HG03175 (cell line): Measurements from ENCODE around the gene ACOT7.
"Not testable (repeated sequence)": the region's sequence is repeated elsewhere in the genome, so short reads cannot be mapped to it uniquely, and the experiment has no call there.

Source experiments
- ATAC-seq: cut with Tn5 transposase; IDR thresholded peaks from one replicate; pipeline ENCODE4 v1.9.1; 2021; ENCODE audit warnings: mild to moderate bottlenecking, moderate library complexity; ENCODE audit not compliant: unreplicated experiment

The ACOT7 gene

DNA sequence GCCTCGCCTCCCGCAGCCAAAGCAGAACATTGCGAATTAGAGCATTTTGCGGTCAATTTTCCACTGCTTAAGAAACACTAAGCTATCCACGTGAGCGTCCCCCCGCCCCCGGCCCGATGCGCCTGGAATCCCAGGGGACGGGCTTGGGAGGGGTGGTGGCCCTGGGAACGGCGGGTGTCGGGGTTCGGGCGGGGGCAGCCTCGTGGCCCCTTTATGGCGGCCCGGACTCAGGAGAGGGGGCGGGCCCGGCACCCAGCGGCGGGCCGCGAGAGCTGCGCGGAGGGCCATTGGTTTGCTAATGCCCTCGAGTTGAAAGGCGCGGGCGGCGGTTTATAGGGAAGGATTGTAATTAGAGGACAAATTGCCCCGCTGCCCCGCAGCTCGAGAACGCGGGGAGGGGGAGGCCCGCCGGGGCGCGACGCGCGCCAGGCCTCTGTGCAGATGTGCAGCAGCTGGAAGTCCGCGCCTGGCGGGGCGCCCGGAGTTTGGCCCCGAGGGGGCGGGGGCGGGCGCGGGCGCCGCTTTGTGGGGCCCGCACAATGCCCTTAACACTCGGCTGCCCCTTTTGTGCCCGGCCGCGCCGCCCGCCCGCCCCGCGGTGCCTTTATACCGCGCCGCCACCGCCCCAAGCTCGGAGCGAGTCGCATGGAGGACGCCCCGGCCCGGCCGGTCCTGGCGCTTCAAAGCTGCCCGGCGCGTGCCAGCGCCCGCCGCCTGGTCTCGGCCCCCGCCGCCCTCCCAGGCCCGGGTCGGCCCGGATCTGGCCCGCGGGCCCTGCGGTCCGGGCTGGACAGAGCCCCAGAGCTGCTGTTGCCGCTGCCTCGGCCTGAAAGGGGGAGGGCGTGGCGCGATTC, 151.5 kb downstream of the ACOT7 start:
- ATAC-seq, result no peak

DNA sequence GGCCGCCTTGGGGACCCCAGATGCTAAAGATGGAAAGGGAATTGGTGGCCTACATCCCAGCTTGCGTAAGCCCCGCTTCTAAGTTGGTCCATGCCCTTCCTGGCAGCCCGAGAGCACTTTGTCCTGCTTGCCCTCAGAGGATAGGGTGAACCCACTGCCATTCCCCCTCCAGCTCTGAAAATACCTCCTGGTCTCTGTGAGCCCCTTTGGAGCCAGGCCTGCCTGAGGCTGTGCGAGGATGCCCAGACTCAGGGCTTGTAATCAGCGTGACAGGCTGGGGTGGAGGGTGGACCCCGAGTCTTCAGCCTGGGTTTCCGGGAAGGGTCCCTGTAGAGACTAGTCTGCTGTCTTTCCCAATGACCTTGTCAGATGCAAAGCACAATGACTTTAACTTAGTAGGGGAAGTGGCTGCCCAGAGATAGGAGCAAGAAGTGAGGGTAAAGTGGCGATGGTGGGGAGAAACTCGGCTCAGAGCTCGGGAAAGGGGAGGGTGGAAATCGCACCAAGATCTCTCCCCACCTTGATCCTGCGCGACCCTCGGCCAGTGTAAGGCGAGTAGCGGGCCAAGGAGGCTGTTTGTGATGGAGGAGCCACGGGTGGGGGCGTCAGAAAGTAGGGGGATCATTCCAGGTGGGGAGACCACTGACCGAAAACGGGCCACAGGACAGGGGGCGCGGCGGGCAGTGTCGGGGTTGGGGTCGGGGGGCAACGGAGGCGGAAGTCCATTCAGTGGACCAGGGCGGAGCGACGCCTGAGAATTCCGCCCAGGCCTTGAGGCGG, 152.3 kb downstream of the ACOT7 start:
- no peak for ATAC-seq

DNA sequence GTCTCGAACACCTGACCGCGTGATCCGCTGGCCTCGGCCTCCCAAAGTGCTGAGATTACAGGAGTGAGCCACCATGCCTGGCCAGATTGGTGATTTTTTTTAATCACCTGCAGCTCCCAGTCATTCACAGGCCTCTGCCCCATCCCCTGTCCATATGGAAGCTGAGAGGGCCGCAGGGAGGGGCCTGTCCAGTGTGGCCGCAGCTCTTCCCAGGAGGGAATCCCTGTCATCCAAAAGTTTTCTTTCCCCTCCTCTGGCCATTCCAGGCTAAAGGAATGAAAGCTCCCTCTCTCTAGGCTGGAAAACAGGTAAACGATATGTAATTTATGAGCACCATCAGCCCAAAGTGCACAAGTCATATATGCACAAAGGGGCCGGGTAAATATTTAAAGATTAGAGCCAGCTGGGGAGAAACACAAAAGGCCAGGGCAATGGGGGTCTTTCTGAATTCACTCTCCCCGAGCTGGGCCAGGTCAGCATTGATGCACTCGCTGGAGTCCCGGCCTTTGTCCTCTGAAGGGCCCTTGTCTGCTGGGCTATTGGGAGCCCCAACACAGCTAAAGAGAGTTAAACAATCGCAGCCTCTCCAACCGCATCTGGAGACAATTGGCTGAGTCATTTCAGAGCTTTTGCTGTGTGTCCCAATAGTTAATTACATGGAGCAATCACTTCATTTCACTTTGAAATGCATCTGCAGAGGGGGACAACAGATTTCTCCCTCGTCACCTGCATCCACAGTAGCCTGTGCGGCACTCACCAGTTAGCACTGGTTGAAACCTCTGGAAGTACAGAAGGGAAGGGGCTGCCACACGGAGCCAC, 153.4 kb downstream of the ACOT7 start:
- ATAC-seq, result no peak

DNA sequence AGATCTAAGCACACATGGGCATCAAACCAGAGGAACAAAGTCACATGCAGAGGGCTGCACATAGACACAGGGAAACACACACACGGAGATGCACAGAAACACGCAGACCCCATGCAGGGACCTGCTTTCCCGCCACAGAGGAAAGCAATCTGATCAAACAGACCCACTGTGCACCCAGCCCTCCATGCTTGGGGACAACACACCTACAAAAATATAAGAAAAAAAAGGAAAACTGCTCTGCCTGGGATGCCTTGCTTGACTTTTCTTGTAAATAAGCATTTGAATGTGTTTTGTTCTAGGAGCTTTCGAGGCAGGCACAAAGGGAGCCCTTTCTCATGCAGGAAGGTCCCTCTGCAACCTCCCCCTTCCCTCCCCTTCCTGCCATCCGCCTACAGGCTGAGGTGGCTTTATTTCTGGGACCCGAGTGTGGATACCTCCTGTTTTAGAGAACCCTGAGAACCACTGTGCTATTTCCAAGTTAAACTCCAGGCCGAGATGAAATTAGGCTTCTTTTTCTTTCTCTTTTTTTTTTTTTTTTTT, 154.3 kb downstream of the ACOT7 start:
- ATAC-seq, result no peak

DNA sequence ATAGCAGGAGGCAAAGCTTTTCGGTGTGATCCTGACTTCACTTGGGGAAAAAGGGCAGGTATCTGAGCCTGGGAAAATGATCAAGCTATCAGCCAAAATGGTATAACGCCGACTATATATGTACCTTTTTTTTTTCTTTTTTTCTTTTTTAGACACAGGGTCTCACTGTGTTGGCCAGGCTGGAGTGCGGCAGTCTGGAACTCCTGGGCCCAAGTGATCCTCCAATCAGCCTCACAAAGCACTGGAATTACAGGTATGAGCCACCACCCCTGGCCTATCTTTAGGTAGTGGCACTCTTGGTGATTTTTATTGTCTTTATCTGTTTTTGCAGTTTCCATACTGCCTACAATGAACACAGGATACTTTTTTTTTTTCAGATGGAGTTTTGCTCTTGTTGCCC, 156.5 kb downstream of the ACOT7 start:
- no peak for ATAC-seq

DNA sequence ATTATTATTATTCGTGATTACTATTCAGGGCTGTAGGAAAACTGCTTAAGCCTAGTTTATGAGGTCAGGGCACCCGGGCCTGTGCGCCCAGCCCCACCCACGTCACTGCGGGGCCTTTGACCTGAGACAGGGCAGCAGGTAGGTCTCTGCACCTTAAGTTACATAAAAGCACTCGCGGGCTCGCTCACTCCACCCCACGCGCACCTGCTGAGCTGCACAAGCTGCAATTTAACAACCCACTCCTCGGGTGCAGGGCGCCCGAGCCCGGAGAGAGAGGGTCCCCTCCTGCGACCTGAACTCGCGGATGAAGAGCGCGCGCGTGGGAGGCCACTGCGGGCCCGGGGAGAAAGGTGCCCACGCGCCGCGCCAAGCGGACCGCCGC, 158.3 kb downstream of the ACOT7 start:
- ATAC-seq, result no peak

DNA sequence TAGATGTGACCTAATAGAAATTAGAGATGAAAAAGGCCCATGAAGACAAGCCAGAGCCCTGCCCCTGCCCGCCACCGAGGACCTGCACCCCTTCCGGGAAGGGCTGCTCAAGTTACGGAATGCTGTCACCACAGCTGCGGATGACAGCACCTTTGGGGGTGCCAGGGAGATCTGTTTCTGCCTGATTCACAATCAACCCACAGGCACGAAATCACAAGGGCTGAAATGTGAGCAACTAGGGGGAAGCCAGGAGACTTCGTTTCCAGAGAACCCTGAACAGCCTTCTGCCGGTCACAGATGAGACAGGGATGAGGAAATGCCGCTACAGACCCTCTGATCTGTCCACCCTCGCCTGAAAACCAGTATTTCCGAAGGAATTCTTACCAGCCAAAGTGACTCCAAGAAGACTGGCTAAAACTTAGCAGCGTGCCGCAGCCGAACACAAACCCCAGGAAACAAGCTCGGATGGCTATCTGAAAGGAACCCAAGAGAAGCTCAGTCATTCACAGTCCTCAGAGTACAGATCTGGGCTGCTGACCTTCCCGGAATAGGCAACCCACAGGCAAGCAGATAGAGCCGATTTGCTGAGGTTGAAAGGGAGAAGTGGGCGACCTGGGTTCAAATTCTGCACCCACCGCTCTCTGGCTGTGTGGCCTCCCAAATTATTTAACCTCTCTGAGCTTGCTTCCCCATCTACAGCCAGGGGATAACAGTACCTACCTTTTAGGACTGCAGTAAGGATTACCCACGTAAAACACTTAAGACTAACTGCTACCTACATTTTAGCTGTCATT, 158.9 kb downstream of the ACOT7 start:
- no peak for ATAC-seq

DNA sequence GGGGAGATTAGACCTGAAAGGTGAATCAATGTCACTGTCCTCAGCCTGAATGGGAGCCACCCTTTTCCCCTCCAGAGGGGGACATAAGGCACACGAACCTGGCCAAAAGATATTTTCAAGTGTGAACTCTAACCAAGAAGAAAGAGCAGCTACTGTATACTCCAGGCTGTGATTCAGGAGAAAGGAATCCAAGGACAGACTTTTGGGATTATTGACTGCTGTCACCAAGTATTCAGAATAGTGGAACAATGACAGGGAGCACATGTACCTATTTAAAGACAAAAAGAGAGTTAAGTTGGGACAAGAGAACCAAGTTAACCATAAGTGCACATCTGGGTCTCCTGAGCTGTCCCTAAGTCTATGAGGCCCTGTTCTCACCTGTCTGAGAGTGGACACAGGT, 160.2 kb downstream of the ACOT7 start:
- ATAC-seq, result no peak

DNA sequence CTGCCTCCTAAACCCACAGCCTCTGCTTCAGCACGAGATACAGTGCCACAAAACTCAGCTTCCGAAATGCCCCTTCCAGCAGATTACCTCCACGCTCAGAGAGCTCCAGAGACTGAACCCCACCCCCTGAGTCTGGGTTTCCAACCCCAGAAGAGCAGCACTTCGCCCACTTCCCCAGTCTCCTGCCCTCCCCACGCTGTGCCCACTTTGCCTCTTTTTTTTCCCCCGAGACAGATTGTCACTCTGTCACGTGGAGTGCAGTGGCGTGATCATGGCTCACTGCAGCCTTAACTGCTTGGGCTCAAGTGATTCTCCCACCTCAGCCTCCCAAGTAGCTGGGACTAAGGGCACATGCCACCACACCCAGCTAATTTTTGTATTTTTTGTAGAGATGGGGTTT, 167.9 kb downstream of the ACOT7 start:
- ATAC-seq, result no peak

DNA sequence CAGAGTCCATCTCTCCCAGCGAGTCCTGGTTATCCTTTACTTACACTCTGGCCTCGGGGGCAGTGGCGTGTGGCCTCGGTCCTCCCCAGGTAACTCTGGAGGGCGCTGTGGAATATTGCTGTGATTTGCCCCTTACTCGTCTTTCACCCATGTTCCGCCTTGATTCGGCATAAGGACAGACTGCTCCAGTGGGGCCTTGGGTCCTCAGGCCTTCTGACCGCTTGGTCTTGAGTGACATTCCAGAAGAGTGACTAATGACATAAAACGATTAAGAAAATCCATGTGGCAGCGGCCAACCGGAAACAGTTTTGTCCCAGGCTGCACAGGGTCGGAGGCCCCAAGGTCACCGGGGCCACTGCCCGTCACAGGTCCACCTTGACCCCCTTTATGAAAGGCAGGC, 168.8 kb downstream of the ACOT7 start:
- no peak for ATAC-seq

DNA sequence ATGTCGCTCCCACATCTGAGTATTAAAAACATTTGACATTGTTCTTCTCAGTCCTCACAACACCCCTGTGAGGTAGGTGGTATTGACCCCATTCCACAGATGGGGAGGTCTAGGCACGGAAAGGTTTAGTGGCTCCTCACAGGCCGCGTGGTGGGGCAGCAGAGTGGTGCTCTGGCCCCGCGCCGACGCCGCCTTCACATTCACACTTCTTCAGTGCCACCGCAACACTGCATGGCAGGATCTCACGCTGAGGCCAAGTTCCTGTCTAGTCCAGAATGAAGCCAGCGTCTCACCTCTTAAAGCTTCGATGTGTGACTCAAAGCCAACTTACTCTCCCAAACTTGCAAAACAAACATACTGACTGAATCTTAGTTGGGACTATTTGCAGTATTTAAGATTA, 169.9 kb downstream of the ACOT7 start:
- ATAC-seq, result no peak

DNA sequence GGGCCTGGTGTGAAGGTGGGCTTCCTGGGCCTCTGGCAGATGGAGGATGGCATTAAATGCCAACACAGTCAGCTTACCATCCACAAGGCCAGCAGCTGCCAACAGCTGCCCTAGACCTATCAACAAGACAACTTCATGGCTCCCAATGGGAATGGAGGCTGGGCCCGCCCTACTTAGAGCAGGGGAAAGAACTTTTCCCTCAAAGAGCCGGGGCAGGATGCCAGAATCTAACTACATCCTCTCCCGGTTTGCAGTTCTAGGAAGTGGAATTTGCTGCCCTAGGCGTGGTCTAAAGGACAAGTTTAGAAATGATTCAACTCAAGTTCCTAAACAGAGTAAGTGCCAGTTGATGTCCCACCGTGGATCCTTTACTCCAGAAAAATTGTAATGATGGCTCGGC, 170.9 kb downstream of the ACOT7 start:
- no peak for ATAC-seq

DNA sequence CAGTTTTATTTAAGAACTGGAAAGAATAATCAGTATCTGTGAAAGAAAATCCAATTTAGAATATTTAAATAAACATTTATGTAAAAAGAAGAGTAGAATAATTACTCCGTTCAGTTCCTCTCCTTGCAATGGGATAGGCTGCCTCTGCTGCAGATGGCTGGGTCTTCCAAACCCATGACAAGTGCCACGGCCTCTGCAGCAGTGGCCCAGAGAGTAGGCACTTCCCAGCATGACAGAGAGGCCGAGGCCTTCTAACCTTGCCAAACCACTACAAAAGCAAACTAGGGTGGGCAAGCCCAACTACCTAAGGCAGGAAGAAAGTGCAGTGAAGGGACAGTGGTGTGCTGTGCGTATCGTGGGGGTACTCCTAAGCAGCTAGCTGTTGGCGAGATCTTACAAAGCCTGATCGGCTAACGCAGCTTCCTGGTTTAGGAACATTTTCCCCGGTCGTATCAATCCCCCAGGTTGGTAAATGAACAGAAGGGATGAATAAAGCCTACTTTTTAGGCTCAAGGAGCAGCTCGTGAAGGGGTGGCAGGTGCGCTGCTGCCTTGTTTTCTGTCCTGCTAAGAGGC, 172.3 kb downstream of the ACOT7 start:
- ATAC-seq, result no peak

DNA sequence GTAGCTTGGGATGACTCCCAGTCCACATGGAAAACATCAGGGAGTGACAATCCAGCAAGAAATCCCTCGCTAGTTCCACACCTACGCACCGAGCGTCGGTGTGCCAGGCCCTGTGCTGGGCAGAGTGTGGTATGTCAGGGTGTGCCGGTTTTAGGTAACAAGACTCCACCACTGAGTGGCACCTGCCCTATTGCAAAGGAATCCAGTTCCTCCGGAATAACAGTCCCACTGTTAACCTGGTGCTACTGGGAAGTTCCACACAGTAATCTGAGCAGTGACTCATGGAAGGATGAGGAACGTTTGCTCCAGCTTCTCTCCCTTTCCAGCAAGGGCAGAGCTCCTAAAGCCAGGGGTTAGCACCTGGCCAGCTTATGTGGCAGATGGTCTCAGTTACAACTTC, 173.3 kb downstream of the ACOT7 start:
- no peak for ATAC-seq

DNA sequence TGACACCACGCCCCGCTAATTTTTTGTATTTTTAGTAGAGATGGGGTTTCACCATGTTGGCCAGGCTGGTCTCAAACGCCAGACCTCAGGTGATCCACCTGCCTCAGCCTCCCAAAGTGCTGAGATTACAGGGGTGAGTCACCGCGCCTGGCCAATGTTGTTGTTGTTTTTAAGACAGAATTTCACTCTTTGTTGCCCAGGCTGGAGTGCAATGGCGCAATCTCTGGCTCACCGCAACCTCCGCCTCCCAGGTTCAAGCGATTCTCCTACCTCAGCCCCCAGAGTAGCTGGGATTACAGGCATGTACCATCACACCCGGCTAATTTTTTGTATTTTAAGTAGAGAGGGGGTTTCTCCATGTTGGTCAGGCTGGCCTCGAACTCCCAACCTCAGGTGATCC, 173.9 kb downstream of the ACOT7 start:
- ATAC-seq, result not testable (repeated sequence)

DNA sequence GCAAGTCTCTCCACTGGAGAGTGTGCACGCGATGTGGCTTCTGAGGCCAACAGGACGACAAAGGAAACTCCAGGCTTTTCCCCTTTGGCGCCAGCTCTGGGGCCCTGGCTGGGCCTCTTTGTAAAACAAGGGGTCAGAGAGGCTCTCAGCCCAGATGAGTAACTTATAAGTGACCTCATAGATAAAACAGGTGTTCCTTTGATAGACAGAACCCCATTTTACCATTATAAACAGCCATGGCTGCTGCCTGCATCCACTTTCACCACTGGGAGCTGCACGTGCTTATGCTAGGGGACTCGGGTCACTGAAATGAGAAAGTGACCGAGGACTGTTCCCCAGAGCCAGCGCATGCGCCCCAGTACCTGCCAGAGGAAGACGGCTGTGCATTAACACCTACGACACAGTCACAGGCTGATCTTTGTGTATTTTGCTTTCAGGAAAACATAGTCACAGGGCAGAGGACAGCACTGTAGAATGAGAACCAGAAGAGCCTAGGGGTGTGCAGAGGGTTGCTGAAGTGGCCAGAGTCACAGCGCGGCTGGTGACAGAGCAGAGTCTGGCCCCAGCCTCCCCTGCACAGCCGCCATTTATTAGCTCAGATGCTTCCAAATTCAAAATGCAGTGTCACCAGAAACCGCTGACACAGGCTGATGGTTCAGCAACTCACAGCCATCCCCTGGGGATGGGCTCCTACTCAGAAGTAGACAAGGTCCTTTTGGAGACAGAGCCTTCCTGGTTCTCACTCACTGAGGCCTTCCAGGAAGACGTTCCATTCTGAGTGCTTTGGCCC, 175.0 kb downstream of the ACOT7 start:
- ATAC-seq, result no peak
